ENCODE results near the gene INPP5D.
A peak's percentile ranks its signal among the peaks of the same experiment; 100 is the strongest.
"Not testable (repeated sequence)": the region's sequence is repeated elsewhere in the genome, so short reads cannot be mapped to it uniquely, and the experiment has no call there.

INPP5D gene

DNA sequence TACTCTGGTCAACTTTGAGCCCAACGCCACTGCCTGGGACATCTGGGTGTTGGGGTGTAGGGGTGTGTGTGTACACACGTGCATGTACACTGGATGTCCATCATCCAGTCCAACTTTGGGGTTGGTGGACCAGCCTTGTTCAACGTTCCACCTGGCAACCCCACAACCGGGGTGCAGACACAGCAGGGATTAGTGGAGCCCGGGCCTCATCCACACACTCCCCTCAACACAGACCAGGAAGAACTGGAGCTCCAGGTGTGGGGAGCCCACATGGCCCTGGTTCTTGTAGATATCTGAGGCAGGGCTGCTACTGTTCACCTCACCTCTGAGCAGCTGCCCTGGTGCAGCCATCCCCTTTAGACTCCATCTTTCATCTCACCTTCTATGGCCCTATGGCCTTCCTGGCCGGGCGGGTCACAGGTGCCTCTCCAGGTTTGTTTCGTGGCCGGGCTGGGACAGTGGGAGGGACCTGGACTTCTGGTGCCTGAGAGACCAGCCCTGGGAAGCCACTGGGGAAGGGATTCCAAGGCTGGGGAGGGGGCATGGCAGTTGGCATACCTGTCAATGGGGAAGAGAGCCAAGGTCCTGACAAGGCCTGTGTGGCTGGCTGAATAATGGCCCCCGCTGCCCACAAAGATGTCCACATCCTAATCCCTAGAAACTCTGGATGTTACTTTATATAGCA, 20.2 kb upstream of the INPP5D start:
- peaks cover 4% of the 10 kb centered on the region for H3K4me1 Mint-ChIP-seq
- ATAC-seq (no peak), DNase-seq (no peak)
- no peaks in the 10 kb centered on the region for H3K36me3 Mint-ChIP-seq (ENCODE audit: low read depth)
- H3K27ac Mint-ChIP-seq = no peak overlapping the region
- no peak overlapping the region for H3K4me3 Mint-ChIP-seq
- no peaks in the 10 kb centered on the region for H3K9me3 Mint-ChIP-seq
- no peaks in the 10 kb centered on the region for H3K27me3 Mint-ChIP-seq

DNA sequence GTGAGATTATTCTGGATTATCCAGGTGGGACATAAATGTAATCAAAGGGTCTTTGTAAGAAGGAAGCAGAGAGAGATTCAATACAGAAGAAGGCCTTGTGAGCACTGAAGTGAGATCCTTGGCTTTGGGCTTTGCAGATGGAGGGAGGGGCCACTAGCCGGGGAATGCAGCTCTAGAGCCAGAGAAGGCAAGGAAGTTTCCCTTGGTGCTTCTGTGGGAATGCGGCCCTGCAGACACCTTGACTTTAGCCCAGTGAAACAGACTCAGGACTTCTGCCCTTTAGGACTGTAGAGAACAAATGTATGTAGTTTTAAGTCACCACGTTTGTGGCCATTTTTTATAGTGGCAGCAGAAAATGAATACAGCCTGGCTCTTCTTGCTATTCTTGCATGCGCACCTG, 19.6 kb upstream of the INPP5D start:
- no peak overlapping the region for H3K27ac Mint-ChIP-seq
- no peaks in the 10 kb centered on the region for H3K4me1 Mint-ChIP-seq
- no peak overlapping the region for H3K4me3 Mint-ChIP-seq
- ATAC-seq = no peak
- no peak for DNase-seq
- H3K36me3 Mint-ChIP-seq (ENCODE audit: low read depth) = no peaks in the 10 kb centered on the region
- H3K9me3 Mint-ChIP-seq = no peaks in the 10 kb centered on the region
- H3K27me3 Mint-ChIP-seq = no peaks in the 10 kb centered on the region

DNA sequence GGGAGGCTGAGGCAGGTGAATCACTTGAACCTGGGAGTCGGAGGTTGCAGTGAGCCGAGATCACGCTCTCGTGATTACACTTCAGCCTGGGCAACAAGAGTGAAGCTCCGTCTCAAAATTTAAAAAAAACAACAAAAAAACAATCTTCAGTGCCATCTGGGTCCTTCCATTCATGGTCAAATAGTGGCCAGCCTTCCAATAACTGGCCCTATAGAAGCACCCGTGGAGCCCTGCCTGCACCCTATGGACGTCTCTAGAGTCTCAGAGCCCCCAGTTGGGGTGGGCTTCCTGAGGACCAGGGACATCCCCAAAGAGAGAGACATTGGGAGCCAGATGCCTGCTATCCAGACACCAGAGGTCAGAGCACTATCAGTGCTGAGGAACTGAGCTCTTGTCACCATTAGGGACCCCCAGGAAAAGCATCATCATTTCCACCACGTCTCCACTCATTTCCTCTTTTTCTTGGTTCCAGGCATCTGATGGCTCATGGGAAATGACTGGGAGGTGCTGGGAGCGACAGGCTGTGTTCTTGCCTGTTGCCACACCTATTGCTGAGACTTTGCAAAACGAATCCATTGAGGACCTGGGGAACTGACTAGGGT, 18.3 kb upstream of the INPP5D start:
- no peaks in the 10 kb centered on the region for H3K9me3 Mint-ChIP-seq
- H3K4me3 Mint-ChIP-seq = no peak overlapping the region
- no peak for DNase-seq
- no peaks in the 10 kb centered on the region for H3K27me3 Mint-ChIP-seq
- H3K4me1 Mint-ChIP-seq = no peaks in the 10 kb centered on the region
- H3K27ac Mint-ChIP-seq = no peak overlapping the region
- ATAC-seq = no peak
- no peaks in the 10 kb centered on the region for H3K36me3 Mint-ChIP-seq (ENCODE audit: low read depth)

GRCh38 chr2:233042549-233042948, 17.6 kb upstream of the INPP5D start:
- DNase-seq (no peak), ATAC-seq (no peak)
- no peaks in the 10 kb centered on the region for H3K4me1 Mint-ChIP-seq
- H3K4me3 Mint-ChIP-seq = no peak overlapping the region
- no peak overlapping the region for H3K27ac Mint-ChIP-seq
- H3K9me3 Mint-ChIP-seq = no peaks in the 10 kb centered on the region
- H3K36me3 Mint-ChIP-seq (ENCODE audit: low read depth) = no peaks in the 10 kb centered on the region
- H3K27me3 Mint-ChIP-seq = no peaks in the 10 kb centered on the region

DNA sequence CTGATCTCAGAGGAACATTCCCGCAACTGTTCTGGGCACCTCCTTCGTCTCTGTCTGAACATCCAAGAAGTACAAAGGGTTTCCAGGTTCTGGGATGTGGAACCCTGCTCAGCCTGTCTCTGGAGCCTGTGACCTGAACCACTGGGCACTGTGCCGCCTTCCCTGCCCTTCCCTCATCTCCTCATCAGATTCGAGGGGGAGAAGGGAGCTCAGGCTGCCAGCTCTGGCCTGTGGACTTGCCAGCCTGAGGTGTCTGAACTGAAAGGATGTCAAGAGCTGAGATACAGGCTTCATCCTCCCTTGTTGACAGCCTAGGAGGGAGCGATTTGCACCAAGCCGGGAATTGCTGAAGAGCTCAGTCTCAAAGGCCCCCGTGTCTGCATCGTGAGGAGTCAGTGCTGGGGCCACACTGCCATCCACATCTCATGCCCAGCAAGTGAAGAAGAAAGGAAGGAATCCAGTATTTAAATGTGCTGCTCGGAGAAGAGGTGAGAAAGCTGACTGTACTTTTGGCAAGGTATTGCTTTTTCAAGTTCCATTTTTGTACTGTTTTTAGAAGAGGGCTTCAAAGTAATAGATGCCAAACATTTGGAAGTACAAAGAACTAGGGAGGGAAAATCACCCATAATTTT, 15.1 kb upstream of the INPP5D start:
- H3K27ac Mint-ChIP-seq = no peak overlapping the region
- no peaks in the 10 kb centered on the region for H3K4me1 Mint-ChIP-seq
- H3K27me3 Mint-ChIP-seq = no peaks in the 10 kb centered on the region
- no peak overlapping the region for H3K4me3 Mint-ChIP-seq
- ATAC-seq = no peak
- H3K9me3 Mint-ChIP-seq = no peaks in the 10 kb centered on the region
- DNase-seq = no peak
- no peaks in the 10 kb centered on the region for H3K36me3 Mint-ChIP-seq (ENCODE audit: low read depth)

GRCh38 chr2:233047206-233047605, 12.9 kb upstream of the INPP5D start:
- Mint-ChIP-seq H3K27me3 (no peaks in the 10 kb centered on the region), H3K27ac (no peak overlapping the region), H3K4me3 (no peak overlapping the region), H3K9me3 (no peaks in the 10 kb centered on the region), H3K4me1 (no peaks in the 10 kb centered on the region), H3K36me3 (ENCODE audit: low read depth) (no peaks in the 10 kb centered on the region)
- DNase-seq (no peak), ATAC-seq (no peak)

DNA sequence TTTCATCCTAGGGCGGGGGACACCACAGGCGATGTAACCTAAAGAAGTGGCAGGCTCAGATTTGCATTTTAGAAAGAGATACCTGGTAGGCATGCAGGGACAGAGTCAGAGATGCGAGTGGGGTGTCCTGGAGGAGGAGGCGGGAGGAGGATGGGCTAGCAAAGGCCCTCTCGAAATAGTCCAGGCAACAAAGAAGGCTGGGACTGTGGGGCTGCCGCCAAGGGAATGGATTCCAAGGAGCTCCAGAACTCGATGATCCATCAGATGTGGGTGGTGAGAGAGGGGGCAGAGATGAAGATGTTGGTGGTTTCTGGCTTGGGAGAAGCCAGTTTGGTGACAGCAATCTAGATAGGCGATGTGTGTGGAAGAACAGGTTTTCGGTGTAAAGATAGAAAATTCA, 12.5 kb upstream of the INPP5D start:
- H3K9me3 Mint-ChIP-seq = no peaks in the 10 kb centered on the region
- no peak overlapping the region for H3K27ac Mint-ChIP-seq
- H3K27me3 Mint-ChIP-seq = no peaks in the 10 kb centered on the region
- H3K4me3 Mint-ChIP-seq = no peak overlapping the region
- ATAC-seq (no peak), DNase-seq (no peak)
- H3K4me1 Mint-ChIP-seq = no peaks in the 10 kb centered on the region
- no peaks in the 10 kb centered on the region for H3K36me3 Mint-ChIP-seq (ENCODE audit: low read depth)

DNA sequence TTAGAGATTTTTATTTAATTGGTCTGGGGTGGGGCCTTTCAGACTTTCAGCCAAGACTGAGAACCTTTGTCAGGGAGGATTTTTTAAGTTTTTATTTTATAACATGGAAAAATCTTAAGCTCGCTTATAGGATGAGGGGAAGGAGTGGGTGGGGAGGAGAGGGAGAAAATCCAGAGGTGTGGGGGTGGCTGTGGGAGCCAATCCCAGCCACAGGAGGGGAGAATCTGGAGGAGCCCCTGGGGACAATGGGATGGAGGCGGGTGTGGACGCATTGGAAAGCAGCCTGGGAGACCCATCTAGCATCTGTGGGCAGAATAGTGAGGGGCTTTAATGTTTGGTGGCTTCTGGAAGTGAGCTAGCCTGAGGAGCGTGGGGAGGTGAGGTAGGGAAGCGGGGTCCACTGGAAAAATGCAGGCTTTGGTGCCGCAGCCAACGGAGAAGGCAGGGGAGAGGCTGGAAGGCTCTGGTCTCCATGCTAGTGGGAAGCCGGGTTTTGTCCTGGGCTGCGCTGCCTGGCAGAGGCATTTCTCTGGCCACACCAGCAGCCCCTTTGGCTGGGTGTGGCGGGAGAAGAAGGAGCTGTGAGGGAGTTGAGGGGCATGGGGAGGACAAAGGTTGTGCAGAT, 11.5 kb upstream of the INPP5D start:
- H3K36me3 Mint-ChIP-seq (ENCODE audit: low read depth) = no peaks in the 10 kb centered on the region
- no peaks in the 10 kb centered on the region for H3K27me3 Mint-ChIP-seq
- H3K4me1 Mint-ChIP-seq = peaks cover under 1% of the 10 kb centered on the region
- ATAC-seq = no peak
- H3K27ac Mint-ChIP-seq = no peak overlapping the region
- no peak overlapping the region for H3K4me3 Mint-ChIP-seq
- DNase-seq = no peak
- H3K9me3 Mint-ChIP-seq = no peaks in the 10 kb centered on the region

DNA sequence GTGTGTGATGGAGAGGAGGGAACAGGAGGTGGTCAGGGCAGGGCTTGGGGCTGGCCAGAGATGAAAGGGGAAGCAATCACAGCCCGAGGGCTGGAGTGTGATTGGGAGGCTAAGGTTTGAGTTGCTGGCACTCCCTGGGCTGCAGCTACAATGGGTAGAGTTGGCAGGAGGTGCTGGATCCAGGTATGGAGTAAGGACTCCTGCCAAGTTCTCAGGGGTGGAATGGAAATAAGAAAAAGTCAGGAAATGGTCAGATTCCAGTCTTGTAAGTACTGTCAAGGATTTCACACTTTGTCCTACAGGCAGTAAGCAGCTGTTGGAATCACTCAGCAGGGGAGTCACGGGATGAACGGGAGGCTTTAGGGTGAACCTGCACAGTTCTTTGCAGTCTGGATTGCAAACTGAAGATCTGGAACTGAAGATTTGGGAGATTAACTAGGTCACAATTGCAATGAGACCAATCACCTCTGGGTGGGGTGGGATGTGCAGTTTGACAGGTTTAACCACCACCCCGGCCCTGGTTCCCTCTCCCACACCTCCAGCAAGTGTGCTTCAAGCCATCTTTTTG, 10.9 kb upstream of the INPP5D start:
- Mint-ChIP-seq H3K27me3 (no peaks in the 10 kb centered on the region), H3K36me3 (ENCODE audit: low read depth) (no peaks in the 10 kb centered on the region), H3K9me3 (no peaks in the 10 kb centered on the region), H3K4me1 (peaks cover 3% of the 10 kb centered on the region), H3K27ac (no peak overlapping the region), H3K4me3 (no peak overlapping the region)
- DNase-seq (no peak), ATAC-seq (no peak)

DNA sequence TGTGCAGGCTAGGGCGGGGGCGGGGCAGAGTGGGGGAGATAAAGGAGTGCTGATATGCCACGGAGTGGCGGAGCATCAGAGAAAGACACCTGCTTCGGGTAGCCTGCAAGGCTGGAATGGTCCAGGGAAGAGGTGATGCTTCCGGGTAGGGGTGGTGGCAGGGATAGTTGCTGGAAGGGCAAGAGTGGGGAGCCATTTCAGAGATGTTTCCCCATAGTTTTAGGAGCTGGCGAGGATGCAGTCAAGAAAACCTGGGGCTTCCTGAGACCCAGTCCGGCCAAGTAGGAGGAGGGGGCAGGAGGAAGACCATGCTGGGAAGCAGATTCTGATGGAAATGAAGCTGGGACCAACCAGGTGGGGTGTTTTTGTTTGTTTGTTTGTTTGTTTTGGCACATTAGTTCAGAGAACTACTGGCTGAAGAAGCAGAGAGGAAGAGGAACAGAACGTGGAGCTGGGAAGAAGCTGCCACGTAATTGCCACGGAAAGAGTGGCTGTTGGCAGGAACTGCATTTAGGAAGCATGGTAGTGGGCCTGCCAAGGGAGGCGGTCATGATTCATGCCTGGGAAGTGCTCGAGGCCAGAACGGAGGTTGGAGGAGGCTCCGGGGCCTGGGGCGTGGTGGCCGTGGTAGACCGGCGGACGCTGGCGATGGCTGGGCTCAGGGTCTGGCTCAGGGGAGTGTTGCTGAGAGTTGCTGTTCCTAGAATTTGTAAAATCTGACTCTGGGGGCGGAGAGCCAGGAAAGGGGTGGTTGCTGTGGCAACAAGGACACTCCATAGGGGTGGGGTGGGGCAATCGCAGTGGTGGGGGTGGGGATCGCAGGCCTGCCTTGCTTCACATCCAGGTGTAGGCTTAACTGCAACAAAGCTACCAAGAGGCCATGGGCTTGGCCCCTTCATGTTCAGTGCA, 8.6 kb upstream of the INPP5D start:
- H3K9me3 Mint-ChIP-seq = no peaks in the 10 kb centered on the region
- ATAC-seq (no peak), DNase-seq (no peak)
- no peak overlapping the region for H3K27ac Mint-ChIP-seq
- no peaks in the 10 kb centered on the region for H3K27me3 Mint-ChIP-seq
- no peak overlapping the region for H3K4me3 Mint-ChIP-seq
- H3K4me1 Mint-ChIP-seq = peaks cover 3% of the 10 kb centered on the region
- no peaks in the 10 kb centered on the region for H3K36me3 Mint-ChIP-seq (ENCODE audit: low read depth)

DNA sequence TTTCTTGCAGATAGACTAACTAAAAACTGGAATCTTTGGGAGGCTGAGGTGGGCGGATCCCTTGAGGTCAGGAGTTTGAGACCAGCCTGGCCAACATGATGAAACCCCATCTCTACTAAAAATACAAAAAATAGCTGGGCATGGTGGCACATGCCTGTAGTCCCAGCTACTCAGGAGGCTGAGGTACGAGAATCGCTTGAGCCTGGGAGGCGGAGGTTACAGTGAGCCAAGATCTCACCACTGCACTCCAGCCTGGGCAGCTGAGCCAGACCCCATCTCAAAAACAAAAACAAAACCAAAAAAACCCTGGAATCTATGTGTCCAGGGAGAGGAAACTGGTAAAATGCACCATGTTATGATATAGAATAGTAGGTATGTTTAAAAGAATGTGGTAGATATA, 7.6 kb upstream of the INPP5D start:
- not testable (repeated sequence) for ATAC-seq; H3K36me3 Mint-ChIP-seq (ENCODE audit: low read depth); H3K4me1 Mint-ChIP-seq; H3K27ac Mint-ChIP-seq; H3K9me3 Mint-ChIP-seq; H3K4me3 Mint-ChIP-seq; H3K27me3 Mint-ChIP-seq; DNase-seq

GRCh38 chr2:233053928-233054784, 6.0 kb upstream of the INPP5D start:
- Mint-ChIP-seq H3K4me1 (peaks cover 9% of the 10 kb centered on the region), H3K36me3 (ENCODE audit: low read depth) (no peaks in the 10 kb centered on the region), H3K4me3 (no peak overlapping the region), H3K27ac (no peak overlapping the region), H3K27me3 (no peaks in the 10 kb centered on the region), H3K9me3 (no peaks in the 10 kb centered on the region)
- ATAC-seq (peak; percentile 76), DNase-seq (peak; percentile 85)

DNA sequence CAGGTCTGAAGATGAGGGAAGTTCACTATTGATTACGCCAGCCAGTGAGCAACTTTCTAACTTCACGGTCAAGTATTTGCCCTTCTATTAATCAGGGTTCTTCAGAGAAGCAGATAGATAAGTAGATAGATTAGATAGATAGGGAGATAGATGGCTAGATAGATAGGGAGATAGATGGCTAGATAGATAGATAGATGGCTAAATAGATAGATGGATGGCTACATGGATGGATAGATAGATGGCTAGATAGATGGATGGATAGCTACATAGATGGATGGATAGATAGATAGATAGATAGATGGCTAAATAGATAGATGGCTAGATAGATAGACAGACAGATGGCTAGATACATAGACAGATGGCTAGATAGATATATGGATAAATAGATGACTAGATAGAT, 4.8 kb upstream of the INPP5D start:
- Mint-ChIP-seq H3K4me1 (peaks cover 16% of the 10 kb centered on the region), H3K36me3 (ENCODE audit: low read depth) (no peaks in the 10 kb centered on the region), H3K4me3 (no peak overlapping the region), H3K27ac (no peak overlapping the region), H3K9me3 (no peaks in the 10 kb centered on the region), H3K27me3 (no peaks in the 10 kb centered on the region)
- ATAC-seq (no peak), DNase-seq (no peak)

All from activated naive CD8-positive, alpha-beta T cell treated with anti-CD3 and anti-CD28 coated beads, Interleukin-2, amount 50 U/mL, for 24 hours (primary cell).